ENCODE results near the gene CLPTM1L. TPM values are rescaled to one million over a fixed set of nuclear protein-coding genes. Genes with fewer than 3 reads are reported as not detected.
"Not testable (repeated sequence)": the region's sequence is repeated elsewhere in the genome, so short reads cannot be mapped to it uniquely, and the experiment has no call there.

Gene CLPTM1L
- total RNA-seq, 1 donor from 2014 or later: 74.8 TPM

DNA sequence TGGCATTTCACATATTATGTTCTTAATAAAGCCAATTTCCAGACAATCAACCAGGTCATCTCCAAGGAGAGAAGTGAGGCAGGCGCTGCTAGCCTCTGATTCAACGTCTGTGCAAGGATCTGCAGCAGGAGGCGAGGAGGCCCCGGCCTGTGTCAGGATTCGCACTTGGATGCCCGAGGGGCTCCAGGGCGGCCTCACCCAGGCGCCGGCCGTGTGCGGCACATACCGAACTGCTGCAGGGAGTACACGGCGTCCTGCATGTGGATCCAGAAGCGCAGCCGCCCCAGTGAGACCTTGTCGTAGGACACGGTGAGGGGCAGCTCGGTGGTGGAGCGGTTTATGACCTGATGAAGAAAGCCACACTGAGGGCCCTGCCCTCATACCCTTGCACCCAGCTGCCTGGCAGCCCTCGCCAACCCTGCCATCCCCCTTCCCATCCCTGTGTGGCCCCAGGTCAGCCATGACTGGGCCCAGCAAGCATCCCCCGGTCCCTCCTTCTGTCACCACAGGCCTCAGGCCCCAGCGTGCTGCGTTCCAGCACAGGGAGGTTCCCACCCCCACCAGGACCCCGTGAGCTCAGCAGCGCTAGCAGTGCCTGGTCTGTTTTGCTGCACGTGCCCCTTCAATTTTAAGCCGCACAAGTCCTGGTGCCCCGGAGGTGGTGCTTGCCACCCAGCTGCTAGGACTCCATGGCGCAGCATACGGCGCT is 9.9 kb downstream of the CLPTM1L start:
- Mint-ChIP-seq H3K27me3 (ENCODE audit: insufficient read depth, low read depth) (no peaks in the 10 kb centered on the region), H3K9me3 (no peaks in the 10 kb centered on the region), H3K4me1 (no peaks in the 10 kb centered on the region), H3K4me3 (no peak overlapping the region), H3K36me3 (peaks cover 14% of the 10 kb centered on the region), H3K27ac (no peak overlapping the region)
- no peaks in the 10 kb centered on the region for H3K4me1 ChIP-seq
- no peaks in the 10 kb centered on the region for H3K27me3 ChIP-seq
- H3K27ac ChIP-seq: no peak overlapping the region
- H4K20me1 ChIP-seq (ENCODE audit: low read depth): peaks cover 12% of the 10 kb centered on the region
- no peak overlapping the region for H2AFZ ChIP-seq (replicated peaks)
- H3K79me2 ChIP-seq (ENCODE audit: low read depth): no peaks in the 10 kb centered on the region
- H3K4me3 ChIP-seq: no peak overlapping the region
- no peaks in the 10 kb centered on the region for H3K36me3 ChIP-seq
- H3K9ac ChIP-seq: no peak overlapping the region
- no peak for DNase-seq (ENCODE audit: low spot score)
- H3F3A ChIP-seq (ENCODE audit: low read depth): no peaks in the 10 kb centered on the region
- TF ChIP-seq EZH2 (IDR thresholded peaks at IDR 0.05) (no peak), EZH2phosphoT487 (IDR thresholded peaks at IDR 0.05) (no peak)
- TF ChIP-seq, protein P1, sequence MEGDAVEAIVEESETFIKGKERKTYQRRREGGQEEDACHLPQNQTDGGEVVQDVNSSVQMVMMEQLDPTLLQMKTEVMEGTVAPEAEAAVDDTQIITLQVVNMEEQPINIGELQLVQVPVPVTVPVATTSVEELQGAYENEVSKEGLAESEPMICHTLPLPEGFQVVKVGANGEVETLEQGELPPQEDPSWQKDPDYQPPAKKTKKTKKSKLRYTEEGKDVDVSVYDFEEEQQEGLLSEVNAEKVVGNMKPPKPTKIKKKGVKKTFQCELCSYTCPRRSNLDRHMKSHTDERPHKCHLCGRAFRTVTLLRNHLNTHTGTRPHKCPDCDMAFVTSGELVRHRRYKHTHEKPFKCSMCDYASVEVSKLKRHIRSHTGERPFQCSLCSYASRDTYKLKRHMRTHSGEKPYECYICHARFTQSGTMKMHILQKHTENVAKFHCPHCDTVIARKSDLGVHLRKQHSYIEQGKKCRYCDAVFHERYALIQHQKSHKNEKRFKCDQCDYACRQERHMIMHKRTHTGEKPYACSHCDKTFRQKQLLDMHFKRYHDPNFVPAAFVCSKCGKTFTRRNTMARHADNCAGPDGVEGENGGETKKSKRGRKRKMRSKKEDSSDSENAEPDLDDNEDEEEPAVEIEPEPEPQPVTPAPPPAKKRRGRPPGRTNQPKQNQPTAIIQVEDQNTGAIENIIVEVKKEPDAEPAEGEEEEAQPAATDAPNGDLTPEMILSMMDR (IDR thresholded peaks at IDR 0.05): no peak
- H3K9me3 ChIP-seq (ENCODE audit: low read depth): no peaks in the 10 kb centered on the region
- H3K4me2 ChIP-seq: no peak overlapping the region

DNA sequence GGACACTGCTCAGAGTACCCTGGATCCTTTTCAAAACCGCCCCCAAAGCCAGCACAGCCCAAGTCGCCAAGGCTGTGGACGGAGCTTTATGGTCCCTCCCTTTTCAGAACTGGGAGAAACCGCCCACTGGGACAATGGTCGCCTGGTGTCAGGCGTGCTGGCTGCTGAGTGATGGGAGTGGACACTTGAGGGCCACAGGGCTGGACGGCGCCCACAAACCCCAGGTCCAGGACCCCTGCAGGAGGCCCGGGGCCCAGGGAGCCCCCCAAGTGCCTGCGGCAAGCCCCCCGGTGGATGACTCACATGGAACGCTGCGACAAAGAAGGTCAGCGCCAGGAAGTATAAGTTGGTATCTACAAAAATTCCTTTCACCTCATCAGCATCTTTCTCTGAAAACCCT is 10.9 kb downstream of the CLPTM1L start:
- Mint-ChIP-seq H3K27me3 (ENCODE audit: insufficient read depth, low read depth) (no peaks in the 10 kb centered on the region), H3K4me3 (no peak overlapping the region), H3K27ac (no peak overlapping the region), H3K4me1 (no peaks in the 10 kb centered on the region), H3K9me3 (no peaks in the 10 kb centered on the region), H3K36me3 (peaks cover 14% of the 10 kb centered on the region)
- no peak overlapping the region for H3K4me3 ChIP-seq
- H4K20me1 ChIP-seq (ENCODE audit: low read depth): peaks cover 12% of the 10 kb centered on the region
- H3K27ac ChIP-seq: no peak overlapping the region
- H3K4me1 ChIP-seq: no peaks in the 10 kb centered on the region
- H3K4me2 ChIP-seq: no peak overlapping the region
- no peaks in the 10 kb centered on the region for H3K36me3 ChIP-seq
- no peaks in the 10 kb centered on the region for H3K9me3 ChIP-seq (ENCODE audit: low read depth)
- no peaks in the 10 kb centered on the region for H3K79me2 ChIP-seq (ENCODE audit: low read depth)
- DNase-seq (ENCODE audit: low spot score): no peak
- TF ChIP-seq, protein P1 (IDR thresholded peaks at IDR 0.05): no peak
- TF ChIP-seq EZH2phosphoT487 (IDR thresholded peaks at IDR 0.05) (no peak), EZH2 (IDR thresholded peaks at IDR 0.05) (no peak)
- no peaks in the 10 kb centered on the region for H3K27me3 ChIP-seq
- H3F3A ChIP-seq (ENCODE audit: low read depth): no peaks in the 10 kb centered on the region
- H3K9ac ChIP-seq: no peak overlapping the region
- no peak overlapping the region for H2AFZ ChIP-seq (replicated peaks)

DNA sequence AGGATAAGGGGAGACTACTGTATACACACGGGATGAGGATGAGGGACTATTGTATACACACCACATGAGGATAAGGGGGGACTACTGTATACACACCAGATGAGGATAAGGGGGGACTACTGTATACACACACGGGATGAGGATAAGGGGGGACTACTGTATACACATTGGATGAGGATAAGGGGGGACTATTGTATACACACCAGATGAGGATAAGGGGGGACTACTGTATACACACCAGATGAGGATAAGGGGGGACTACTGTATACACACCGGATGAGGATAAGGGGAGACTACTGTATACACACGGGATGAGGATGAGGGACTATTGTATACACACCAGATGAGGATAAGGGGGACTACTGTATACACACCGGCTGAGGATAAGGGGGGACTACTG is 11.6 kb downstream of the CLPTM1L start:
- H3K36me3 ChIP-seq; H3K9me3 Mint-ChIP-seq; H3K27ac Mint-ChIP-seq; H3K79me2 ChIP-seq (ENCODE audit: low read depth); H3K4me1 ChIP-seq; H3K9ac ChIP-seq; H3K4me3 Mint-ChIP-seq; H3K4me3 ChIP-seq; H3F3A ChIP-seq (ENCODE audit: low read depth); H3K4me1 Mint-ChIP-seq; H3K27me3 Mint-ChIP-seq (ENCODE audit: insufficient read depth, low read depth); H3K4me2 ChIP-seq; H3K9me3 ChIP-seq (ENCODE audit: low read depth); H3K27ac ChIP-seq; DNase-seq (ENCODE audit: low spot score); H2AFZ ChIP-seq (replicated peaks); H3K27me3 ChIP-seq: not testable (repeated sequence)
- peaks cover 19% of the 10 kb centered on the region for H3K36me3 Mint-ChIP-seq
- peaks cover 12% of the 10 kb centered on the region for H4K20me1 ChIP-seq (ENCODE audit: low read depth)

GRCh38 chr5:1332461-1333001 is 12.4 kb downstream of the CLPTM1L start:
- H3K36me3 ChIP-seq: no peaks in the 10 kb centered on the region
- Mint-ChIP-seq H3K27ac (no peak overlapping the region), H3K4me1 (peaks cover 3% of the 10 kb centered on the region), H3K9me3 (no peaks in the 10 kb centered on the region), H3K36me3 (peaks cover 19% of the 10 kb centered on the region), H3K27me3 (ENCODE audit: insufficient read depth, low read depth) (no peaks in the 10 kb centered on the region), H3K4me3 (no peak overlapping the region)
- no peak for DNase-seq (ENCODE audit: low spot score)
- H3K27me3 ChIP-seq: no peaks in the 10 kb centered on the region
- no peak overlapping the region for H3K4me3 ChIP-seq
- no peak overlapping the region for H3K4me2 ChIP-seq
- no peaks in the 10 kb centered on the region for H3K79me2 ChIP-seq (ENCODE audit: low read depth)
- no peak overlapping the region for H3K9ac ChIP-seq
- no peaks in the 10 kb centered on the region for H3F3A ChIP-seq (ENCODE audit: low read depth)
- no peak overlapping the region for H2AFZ ChIP-seq (replicated peaks)
- no peaks in the 10 kb centered on the region for H3K4me1 ChIP-seq
- TF ChIP-seq EZH2phosphoT487 (IDR thresholded peaks at IDR 0.05): no peak
- TF ChIP-seq, protein P1 (IDR thresholded peaks at IDR 0.05): no peak
- no peak for TF ChIP-seq EZH2 (IDR thresholded peaks at IDR 0.05)
- peaks cover 12% of the 10 kb centered on the region for H4K20me1 ChIP-seq (ENCODE audit: low read depth)
- H3K27ac ChIP-seq: no peak overlapping the region
- no peaks in the 10 kb centered on the region for H3K9me3 ChIP-seq (ENCODE audit: low read depth)

Measured in neural progenitor cell (in vitro differentiated cells).